Activated CD4-positive, alpha-beta T cell treated with anti-CD3 and anti-CD28 coated beads for 4 hours (primary cell): ENCODE measurements around the gene ANKRD13D.
A peak's percentile ranks its signal among the peaks of the same experiment; 100 is the strongest.

ENCODE experiments used
- DNase-seq, 2 donors: peaks; one replicate each; pipeline ENCODE4 v3.0.0-alpha.2; 2020

Gene ANKRD13D

DNA sequence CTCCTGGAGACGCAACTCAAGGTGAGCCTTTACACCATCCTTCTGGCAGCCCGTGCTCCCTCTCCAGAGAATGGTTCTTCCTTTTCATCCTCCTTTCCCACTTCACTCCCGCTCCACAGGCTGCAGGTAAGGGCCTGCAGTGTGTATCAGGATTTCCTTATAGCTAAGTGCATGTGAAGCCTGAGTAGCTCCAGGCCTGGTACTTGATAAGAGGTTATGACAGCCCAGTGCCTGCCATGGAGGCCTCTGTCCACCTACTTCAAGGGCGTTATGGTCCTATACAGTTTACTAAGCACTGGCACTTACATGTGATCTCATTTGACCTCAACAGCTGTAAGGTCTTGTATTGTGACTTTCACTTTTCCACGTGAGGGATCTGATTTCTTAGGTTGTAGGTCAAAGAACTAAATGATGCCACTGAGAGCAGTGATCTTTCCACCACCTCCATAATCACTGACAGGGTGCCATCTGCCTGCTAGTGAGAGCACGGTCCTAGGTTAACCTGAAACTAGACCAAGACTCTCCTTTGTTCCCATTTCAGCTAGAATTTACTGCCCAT, 32.3 kb downstream of the ANKRD13D start:
- no peak for DNase-seq

GRCh38 chr11:67322049-67322448, 32.9 kb downstream of the ANKRD13D start:
- DNase-seq = no peak

DNA sequence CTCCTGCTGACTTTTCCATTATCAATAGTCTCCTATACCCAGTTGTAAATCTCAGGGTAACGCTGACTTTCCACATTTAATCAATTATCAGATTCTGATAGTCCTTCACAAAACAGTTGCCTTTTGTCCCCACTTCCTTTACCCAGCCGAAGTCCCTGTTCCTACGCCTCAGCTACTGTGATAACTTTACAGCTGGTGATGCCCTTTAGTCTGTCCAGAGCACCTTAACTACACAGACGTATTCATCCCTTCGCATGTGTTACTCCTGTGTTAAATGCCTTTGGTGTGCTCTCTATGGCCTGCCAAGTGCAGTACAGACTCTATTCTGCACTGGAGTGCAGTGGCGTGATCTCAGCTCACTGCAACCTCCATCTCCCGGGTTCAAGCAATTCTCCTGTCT, 34.4 kb downstream of the ANKRD13D start:
- DNase-seq = no peak

GRCh38 chr11:67332081-67332691, 43.1 kb downstream of the ANKRD13D start:
- no peak for DNase-seq

DNA sequence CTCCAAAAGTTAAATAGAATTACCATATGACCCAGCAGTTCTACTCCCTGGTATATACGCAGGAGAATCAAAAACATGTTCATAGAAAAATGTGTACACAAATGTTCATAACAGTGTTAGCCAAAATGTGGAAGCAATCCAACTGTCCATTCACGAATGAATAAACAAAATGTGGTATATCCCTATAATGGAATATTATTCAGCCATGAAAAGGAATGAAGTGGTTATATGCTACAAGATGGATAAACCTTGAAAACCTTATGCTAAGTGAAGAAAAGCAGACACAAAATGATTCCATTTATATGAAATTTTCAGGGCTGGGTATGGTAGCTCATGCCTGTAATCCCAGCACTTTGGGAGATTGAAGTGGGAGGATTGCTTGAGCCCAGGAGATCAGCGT, 48.2 kb downstream of the ANKRD13D start:
- no peak for DNase-seq

- no peak for DNase-seq
These were observed 55.2 kb downstream of the ANKRD13D start for GRCh38 chr11:67344264-67344663.

DNA sequence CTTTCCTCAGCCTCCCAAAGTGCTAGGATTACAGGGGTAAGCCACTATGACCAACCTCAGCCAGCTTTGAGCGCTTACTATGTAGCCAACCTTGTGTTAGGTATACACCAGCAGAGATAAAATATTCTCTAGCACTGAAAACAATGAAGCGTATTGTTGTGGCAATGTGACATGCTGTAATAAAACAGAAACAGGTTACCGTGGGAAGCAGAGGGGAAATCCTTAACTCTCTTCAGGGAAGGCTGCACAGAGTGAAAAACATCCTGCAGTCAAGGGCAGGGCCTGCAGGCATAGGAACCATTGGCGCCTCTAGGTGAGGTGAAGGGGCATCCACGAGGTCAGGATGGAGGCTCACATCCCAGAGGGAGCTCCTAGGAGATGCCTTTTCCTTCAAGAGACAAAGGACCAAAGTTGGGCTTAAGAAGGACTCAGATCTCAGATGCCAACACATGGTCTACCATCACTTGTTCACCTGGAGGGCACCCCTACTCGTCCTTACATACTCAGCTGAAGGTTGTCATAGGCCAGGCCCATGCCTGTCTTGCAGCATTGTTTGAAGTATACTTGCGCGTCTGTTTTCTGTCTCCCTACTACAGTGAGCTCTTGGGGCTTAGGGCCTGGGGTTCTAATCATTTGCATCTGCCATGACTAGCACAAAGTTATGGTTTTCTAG, 56.3 kb downstream of the ANKRD13D start:
- DNase-seq = no peak

- DNase-seq = no peak
These were observed 57.1 kb downstream of the ANKRD13D start for GRCh38 chr11:67345920-67346819.

DNA sequence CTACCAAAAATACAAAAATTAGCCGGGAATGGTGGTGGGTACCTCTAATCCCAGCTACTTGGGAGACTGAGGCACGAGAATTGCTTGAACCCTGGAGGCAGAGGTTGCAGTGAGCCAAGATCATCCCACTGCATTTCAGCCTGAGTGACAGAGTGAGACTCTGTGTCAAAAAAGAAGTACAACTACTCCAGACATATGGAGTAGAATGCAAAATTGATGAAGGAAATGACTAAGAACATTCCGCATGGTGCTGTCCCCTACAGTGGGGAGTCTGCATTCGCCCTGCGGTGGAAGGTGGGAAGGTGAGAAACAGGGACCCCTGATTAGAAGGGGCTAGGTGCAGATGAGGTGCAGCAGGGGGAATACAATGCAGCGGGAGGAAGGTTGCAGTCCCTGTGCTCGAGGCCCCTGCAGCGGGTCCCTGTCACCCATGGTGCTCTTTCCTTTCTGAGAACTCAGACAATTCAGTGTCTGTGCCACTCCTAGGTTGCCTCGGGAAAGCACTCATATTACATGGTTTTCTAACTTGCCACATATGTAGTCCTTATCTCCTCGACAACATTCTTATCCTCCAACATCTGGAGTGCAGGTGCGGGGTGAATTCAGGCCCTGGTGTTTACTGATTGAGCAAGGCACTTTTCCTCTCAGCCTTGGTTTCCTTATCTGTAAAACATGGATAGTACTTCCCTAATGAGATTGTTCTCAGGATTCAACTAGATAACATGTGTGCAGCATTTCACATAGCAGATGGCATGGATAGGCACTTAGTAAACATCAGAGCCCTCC, 59.1 kb downstream of the ANKRD13D start:
- no peak for DNase-seq

- DNase-seq = no peak
These were observed 59.9 kb downstream of the ANKRD13D start for GRCh38 chr11:67349036-67349435.

- DNase-seq = no peak
These were observed 60.4 kb downstream of the ANKRD13D start for GRCh38 chr11:67349457-67349856.

DNA sequence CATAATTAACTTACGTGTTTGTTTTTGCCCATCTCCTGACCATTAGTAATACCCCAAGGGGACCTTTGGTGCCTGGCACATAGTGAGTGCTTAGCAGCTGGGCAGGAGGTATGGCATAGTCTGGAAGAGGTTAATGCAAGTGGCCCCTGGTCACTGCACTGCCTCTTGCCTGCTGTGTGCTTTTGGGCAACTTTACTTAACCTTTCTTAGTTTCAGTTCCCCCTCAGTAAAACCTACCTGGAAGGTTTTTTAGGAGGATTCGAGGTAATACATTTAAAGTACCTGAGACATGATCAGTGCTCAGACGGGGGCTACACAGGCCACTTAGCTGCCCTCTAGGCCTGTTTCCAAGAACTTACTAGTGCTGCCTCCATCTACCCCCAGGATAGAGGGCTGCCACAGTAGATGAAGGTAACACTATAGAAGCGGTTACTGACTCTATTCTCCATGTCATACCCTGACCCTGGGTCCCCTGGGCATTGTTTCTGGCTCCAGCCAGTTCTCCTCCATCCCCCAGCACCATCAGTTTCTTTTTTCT, 60.9 kb downstream of the ANKRD13D start:
- DNase-seq = no peak

- peak; percentile 59 to 63 for DNase-seq
These were observed 62.3 kb downstream of the ANKRD13D start for GRCh38 chr11:67351275-67352005.
